Activated CD8-positive, alpha-beta memory T cell treated with anti-CD3 and anti-CD28 coated beads for 48 hours (primary cell): ENCODE data around the gene RAB25.
"Not testable (repeated sequence)": the region's sequence is repeated elsewhere in the genome, so short reads cannot be mapped to it uniquely, and the experiment has no call there.

ENCODE experiments used
- DNase-seq, 3 experiments: peaks; one replicate each; pipeline ENCODE4 v3.0.0-alpha.2; 2020; ENCODE audit warnings: low read depth in 2 of 3, low spot score in 2 of 3

RAB25 gene

GRCh38 chr1:156115514-156116374 lies 54.8 kb downstream of the RAB25 start:
- no peak for DNase-seq

GRCh38 chr1:156116731-156117130 lies 55.8 kb downstream of the RAB25 start:
- not testable (repeated sequence) for DNase-seq

GRCh38 chr1:156117414-156118176 lies 56.6 kb downstream of the RAB25 start:
- DNase-seq: no peak

GRCh38 chr1:156118177-156118868 lies 57.4 kb downstream of the RAB25 start:
- no peak for DNase-seq

- DNase-seq: no peak
Observed at GRCh38 chr1:156119503-156120209, 58.7 kb downstream of the RAB25 start.
